GM12878 (cell line): ENCODE measurements around the gene FASN. TPM values are rescaled to one million over a fixed set of nuclear protein-coding genes. Genes with fewer than 3 reads are reported as not detected.

Experiments
- ATAC-seq: fragments of 200-7000 bp; cut with Tn5 transposase; 3 replicates; pipeline ENCODE4 v1.9.1; 2020; ENCODE audit warnings: mild to moderate bottlenecking, moderate library complexity
- BruUV-seq: library from RNA; stranded (reverse); fragments of 400-500 nt; replicated peaks from 2 replicates; lab custom pipeline; 2021; lab: Mats Ljungman, UMichigan
- CTCF ChIA-PET: fragments of 300-600 bp; sonication (Branson Sonifier 250); formaldehyde crosslinking; extraction: SDS; loops from one replicate; lab custom pipeline; 2021; ENCODE audit warnings: inconsistent platforms; lab: Yijun Ruan, JAX
- POLR2A ChIA-PET: fragments of 350-600 bp; formaldehyde crosslinking; extraction: SDS; loops from one replicate; lab custom pipeline; 2021; ENCODE audit warnings: inconsistent platforms; lab: Charles Lee
- RAD21 ChIA-PET: fragments of 300-600 bp; sonication (Branson Sonifier 250); formaldehyde crosslinking; loops from one replicate; lab custom pipeline; 2023; ENCODE audit warnings: antibody characterized with exemption; ENCODE audit not compliant: unreplicated experiment; lab: Charles Lee
- SMC1A ChIA-PET: fragments of 300-600 bp; sonication (Branson Sonifier 250); formaldehyde crosslinking; loops from one replicate; lab custom pipeline; 2023; ENCODE audit not compliant: unreplicated experiment, uncharacterized antibody; lab: Charles Lee
- DNase-seq: peaks from one replicate; pipeline ENCODE4 v3.0.0-alpha.2; 2011; ENCODE audit warnings: low read depth, low spot score
- FAIRE-seq: peaks from 3 replicates; lab custom pipeline; 2011; peaks lifted over from hg19 to GRCh38; lab: Jason Lieb, UNC
- H2AFZ ChIP-seq: 2 replicates; pipeline ENCODE4 v1.6.0; 2011; ENCODE audit warnings: low read depth, low read length, control low read depth; ENCODE audit not compliant: control insufficient read depth
- H3K27ac ChIP-seq: 2 replicates; pipeline ENCODE4 v1.5.1; 2011; ENCODE audit warnings: control low read depth; ENCODE audit not compliant: control insufficient read depth, insufficient read depth
- H3K27me3 ChIP-seq, 2 experiments: replicated peaks in 1 of 2; 2 replicates each; pipeline versions ENCODE4 v1.6.0 to v1.6.1; 2011; ENCODE audit warnings: low read length in 1 of 2; ENCODE audit not compliant: control insufficient read depth in 2 of 2, insufficient read depth in 2 of 2
- H3K36me3 ChIP-seq, 2 experiments: 2 replicates each; pipeline ENCODE4 v1.5.1; 2011; ENCODE audit warnings: low read length in 1 of 2; ENCODE audit not compliant: control insufficient read depth in 2 of 2, insufficient read depth in 2 of 2
- H3K4me1 ChIP-seq: 2 replicates; pipeline ENCODE4 v1.6.1; 2011; ENCODE audit warnings: mild to moderate bottlenecking, low read length, moderate library complexity, mixed read lengths; ENCODE audit not compliant: control insufficient read depth, insufficient read depth
- H3K4me2 ChIP-seq: 2 replicates; pipeline ENCODE4 v1.6.0; 2011; ENCODE audit warnings: control low read depth; ENCODE audit not compliant: control insufficient read depth, insufficient read depth
- H3K4me3 ChIP-seq: fragments of 200-600 bp; sonication (generic); 2 replicates; pipeline ENCODE4 v1.5.1; 2016
- H3K79me2 ChIP-seq: 2 replicates; pipeline ENCODE4 v1.6.0; 2011; ENCODE audit warnings: low read length; ENCODE audit not compliant: control insufficient read depth, insufficient read depth
- H3K9ac ChIP-seq: 2 replicates; pipeline ENCODE4 v1.8.0; 2011; ENCODE audit warnings: low read length, control low read depth, mixed read lengths; ENCODE audit not compliant: control insufficient read depth, insufficient read depth
- H3K9me3 ChIP-seq: replicated peaks from 3 replicates; pipeline ENCODE4 v1.5.1; 2011; ENCODE audit warnings: mild to moderate bottlenecking, low read length; ENCODE audit not compliant: control insufficient read depth, insufficient read depth
- H4K20me1 ChIP-seq: 2 replicates; pipeline ENCODE4 v1.6.0; 2011; ENCODE audit not compliant: control insufficient read depth, insufficient read depth
- HDGF ChIP-seq: fragments of 450-650 bp; IDR thresholded peaks from 2 replicates; pipeline ENCODE4 v1.6.1; 2016; ENCODE audit warnings: antibody characterized with exemption
- MLLT1 ChIP-seq: fragments of 450-650 bp; IDR thresholded peaks from 2 replicates; pipeline ENCODE4 v1.6.1; 2016; ENCODE audit warnings: mild to moderate bottlenecking
- NFYB ChIP-seq: IDR thresholded peaks from 2 replicates; pipeline ENCODE4 v1.6.1; 2011; ENCODE audit warnings: low read depth, mild to moderate bottlenecking, low read length, improper control_type of control experiment, moderate library complexity; ENCODE audit not compliant: insufficient read depth
- RBBP5 ChIP-seq: fragments of 200-600 bp; sonication (generic); conservative IDR thresholded peaks from 2 replicates; pipeline ENCODE4 v1.6.1; 2016
- WGBS: methylation state at CpG from one replicate; pipeline ENCODE4 v1.1.6; 2016; ENCODE audit warnings: low lambda C conversion rate; ENCODE audit not compliant: insufficient replicate concordance, insufficient coverage; ENCODE audit errors: missing lambda C conversion rate; 5-methylcytosine and 5-hydroxymethylcytosine counted together
- in situ Hi-C: fragments of 300-500 bp; cut with MboI; formaldehyde crosslinking; loops from 9 replicates; pipeline ENCODE4 v1.14.3; 2018; ENCODE audit warnings: mixed read lengths
- intact Hi-C: fragments of 100-400 bp; cut with micrococcal nuclease; formaldehyde crosslinking; loops from one replicate; pipeline ENCODE4 v1.14.2; 2022; ENCODE audit not compliant: unreplicated experiment
- polyA plus RNA-seq, 11 experiments: library from polyadenylated mRNA; depleted of rRNA in 4 of 11; unstranded in 6 of 11; stranded (reverse) in 5 of 11; fragments of >200 nt; fragmentation: Nextera tagmentation in 4 of 11; fragmentation: Illumina TruSeq in 1 of 11; extraction: Ambion mirVana in 4 of 11; extraction: Trizol in 1 of 11; gene quantifications; 1 replicate in 1 of 11; 2 replicates in 10 of 11; pipeline versions ENCODE4 v1.2.1 to v1.2.3, GENCODE V29; 2011 to 2016; ENCODE audit warnings: inconsistent platforms in 2 of 11, missing spikeins in 2 of 11, low read depth in 1 of 11
- total RNA-seq, 4 experiments: library from RNA; depleted of rRNA in 3 of 4; stranded (reverse); fragments of >200 nt in 3 of 4; fragmentation: Illumina TruSeq in 1 of 4; extraction: Trizol in 1 of 4; gene quantifications; 2 replicates each; pipeline versions ENCODE4 v1.2.1 to v1.2.3, GENCODE V29; 2013 to 2021

FASN gene
- total and polyA plus RNA-seq, 10 of the 15 experiments (the other 5 are each of a cell fraction or from before 2014, with no cell fraction given): 0.19 to 333 (median 30.4) TPM

GRCh38 chr17:82050761-82051641, 47.0 kb downstream of the FASN start:
- Histone ChIP-seq H3K79me2 (peaks cover 14% of the 10 kb centered on the region), H2AFZ (peak overlapping the region; percentile 34), H4K20me1 (no peaks in the 10 kb centered on the region), H3K36me3 (peaks cover 0 to 7% of the 10 kb centered on the region in 2 experiments; a peak in 3 of 4 replicates), H3K27ac (no peak overlapping the region), H3K4me3 (peak overlapping the region; percentile 71), H3K4me1 (peaks cover 4% of the 10 kb centered on the region)
- intact Hi-C loops: loop anchor here (5.0 kb wide), 1 partner anchor 46 kb away; the partner anchor contains the start of gene FASN
- ATAC-seq (peak; percentile 22), FAIRE-seq (no peak), DNase-seq (no peak)
- ChIA-PET SMC1A (interaction anchor here (1.2 kb wide), 1 partner anchor 28 kb away, joined by 4 read pairs; the partner anchor contains the start of genes CENPX and LRRC45), CTCF (interaction anchor here (0.6 to 1.7 kb wide), 4 partner anchors 12 to 282 kb away, joined by 3 to 7 read pairs (median 4); partner anchors contain the start of gene DCXR)
- TF ChIP-seq MLLT1 (peak; percentile 71; the same call in 1 of the 2 replicates), HDGF (0 out of 2 replicates have a peak, but pooled peaks have one; percentile 17), NFYB (no peak), RBBP5 (no peak)
- TF ChIP-seq, all 136 proteins: peak for 2
- Histone ChIP-seq H3K9me3 (no peaks in the 10 kb centered on the region), H3K9ac (peak overlapping the region; percentile 47; the same call in 1 of the 2 replicates), H3K4me2 (peak overlapping the region; percentile 90), H3K27me3 (no peaks in the 10 kb centered on the region)
- ChIA-PET POLR2A (interaction anchor here (1.3 to 1.5 kb wide), 2 partner anchors 21 to 28 kb away, joined by 3 read pairs; partner anchors contain the start of genes CENPX and LRRC45), RAD21 (interaction anchor here (1.3 kb wide), 1 partner anchor 13 kb away, joined by 4 read pairs; the partner anchor contains the start of gene DCXR)
- WGBS: 50% methylated on average over 36 of the region's 79 CpGs
- no TSS peak for BruUV-seq
- in situ Hi-C loops: no loop called here
